ENCODE measurements around the gene KIF5C. TPM values are rescaled to one million over a fixed set of nuclear protein-coding genes. Genes with fewer than 3 reads are reported as not detected.
A peak's percentile ranks its signal among the peaks of the same experiment; 100 is the strongest.

The KIF5C gene
- polyA plus RNA-seq, 1 donor (not counting 4 experiments of a cell fraction or from before 2014, with no cell fraction given), result 0.03 TPM

- H3K9ac ChIP-seq (ENCODE audit: control insufficient read depth, extremely low read depth, insufficient read depth, low read length), result no peak overlapping the region
- H3K4me1 ChIP-seq (ENCODE audit: control insufficient read depth, extremely low read depth, insufficient read depth, low read length), result peaks cover 35% of the 10 kb centered on the region
- no peak for DNase-seq (ENCODE audit: low read depth, low spot score)
- H3K4me2 ChIP-seq (ENCODE audit: control insufficient read depth, extremely low read depth, insufficient read depth, low read depth, low read length), result peak overlapping the region; percentile 39
- dilution Hi-C loops (cut with MboI; ENCODE audit: extremely low pct_ligation_motif_present, low sequenced_read_pairs), result no loop called here
- H3K36me3 ChIP-seq (ENCODE audit: control insufficient read depth in 2 of 2, extremely low read depth in 1 of 2, insufficient read depth in 2 of 2, low read length in 2 of 2), result no peaks in the 10 kb centered on the region
- FAIRE-seq, result peak; percentile 29
- H3K27ac ChIP-seq (ENCODE audit: control insufficient read depth, insufficient read depth, low read length), result no peak overlapping the region
- peak overlapping the region; percentile 43 for H2AFZ ChIP-seq (ENCODE audit: control insufficient read depth, low read length)
- no peaks in the 10 kb centered on the region for H3K9me3 ChIP-seq (ENCODE audit: control insufficient read depth, low read depth, low read length)
- no peaks in the 10 kb centered on the region for H4K20me1 ChIP-seq (ENCODE audit: control insufficient read depth, extremely low read depth, insufficient read depth, low read length)
- H3K9me1 ChIP-seq (ENCODE audit: control insufficient read depth, extremely low read depth, insufficient read depth, low read length), result no peaks in the 10 kb centered on the region
- H3K27me3 ChIP-seq (ENCODE audit: control insufficient read depth, extremely low read depth, insufficient read depth, low read length), result no peaks in the 10 kb centered on the region
- TF ChIP-seq EZH2 (IDR thresholded peaks at IDR 0.05; ENCODE audit: low read length) (no peak), CTCF (optimal IDR thresholded peaks at IDR 0.05 in 1 of 3, IDR thresholded peaks at IDR 0.05 in 1 of 3, conservative IDR thresholded peaks at IDR 0.05 in 1 of 3; ENCODE audit: extremely low read depth in 1 of 3, insufficient read depth in 2 of 3, low read length in 3 of 3) (no peak)
- no peak overlapping the region for H3K4me3 ChIP-seq (ENCODE audit: control insufficient read depth in 2 of 3, extremely low read depth in 1 of 3, insufficient read depth in 2 of 3, low read depth in 1 of 3, low read length in 3 of 3)
- no peaks in the 10 kb centered on the region for H3K79me2 ChIP-seq (ENCODE audit: control insufficient read depth, insufficient read depth, low read length)
Observed at GRCh38 chr2:149070681-149071320, 195.8 kb downstream of the KIF5C start.

GRCh38 chr2:149075105-149075504 lies 200.1 kb downstream of the KIF5C start:
- Histone ChIP-seq H2AFZ (ENCODE audit: control insufficient read depth, low read length) (no peak overlapping the region), H3K27ac (ENCODE audit: control insufficient read depth, insufficient read depth, low read length) (no peak overlapping the region), H3K4me1 (ENCODE audit: control insufficient read depth, extremely low read depth, insufficient read depth, low read length) (peaks cover 25% of the 10 kb centered on the region), H3K4me3 (ENCODE audit: control insufficient read depth in 2 of 3, extremely low read depth in 1 of 3, insufficient read depth in 2 of 3, low read depth in 1 of 3, low read length in 3 of 3) (no peak overlapping the region), H3K36me3 (ENCODE audit: control insufficient read depth in 2 of 2, extremely low read depth in 1 of 2, insufficient read depth in 2 of 2, low read length in 2 of 2) (peaks cover 0 to under 1% of the 10 kb centered on the region in 2 experiments), H3K9me1 (ENCODE audit: control insufficient read depth, extremely low read depth, insufficient read depth, low read length) (no peaks in the 10 kb centered on the region), H3K9me3 (ENCODE audit: control insufficient read depth, low read depth, low read length) (no peaks in the 10 kb centered on the region), H4K20me1 (ENCODE audit: control insufficient read depth, extremely low read depth, insufficient read depth, low read length) (no peaks in the 10 kb centered on the region), H3K79me2 (ENCODE audit: control insufficient read depth, insufficient read depth, low read length) (no peaks in the 10 kb centered on the region), H3K27me3 (ENCODE audit: control insufficient read depth, extremely low read depth, insufficient read depth, low read length) (no peaks in the 10 kb centered on the region), H3K4me2 (ENCODE audit: control insufficient read depth, extremely low read depth, insufficient read depth, low read depth, low read length) (peak overlapping the region; percentile 55), H3K9ac (ENCODE audit: control insufficient read depth, extremely low read depth, insufficient read depth, low read length) (no peak overlapping the region)
- TF ChIP-seq CTCF (optimal IDR thresholded peaks at IDR 0.05 in 1 of 3, IDR thresholded peaks at IDR 0.05 in 1 of 3, conservative IDR thresholded peaks at IDR 0.05 in 1 of 3; ENCODE audit: extremely low read depth in 1 of 3, insufficient read depth in 2 of 3, low read length in 3 of 3), result no peak
- no peak for TF ChIP-seq EZH2 (IDR thresholded peaks at IDR 0.05; ENCODE audit: low read length)
- FAIRE-seq, result no peak
- dilution Hi-C loops (cut with MboI; ENCODE audit: extremely low pct_ligation_motif_present, low sequenced_read_pairs), result no loop called here
- DNase-seq (ENCODE audit: low read depth, low spot score), result no peak
